CD1c-positive myeloid dendritic cell (primary cell): ENCODE results near the gene BLCAP.
"Not testable (repeated sequence)": the region's sequence is repeated elsewhere in the genome, so short reads cannot be mapped to it uniquely, and the experiment has no call there.

Experiments
- DNase-seq: peaks from one replicate; pipeline ENCODE4 v3.0.0-alpha.2; 2016; ENCODE audit errors: extremely low spot score

The BLCAP gene

GRCh38 chr20:37516811-37517750 lies 10.6 kb downstream of the BLCAP start:
- DNase-seq: no peak

GRCh38 chr20:37515876-37516275 lies 11.8 kb downstream of the BLCAP start:
- DNase-seq: no peak

GRCh38 chr20:37513779-37514359 lies 13.8 kb downstream of the BLCAP start:
- DNase-seq: no peak

DNA sequence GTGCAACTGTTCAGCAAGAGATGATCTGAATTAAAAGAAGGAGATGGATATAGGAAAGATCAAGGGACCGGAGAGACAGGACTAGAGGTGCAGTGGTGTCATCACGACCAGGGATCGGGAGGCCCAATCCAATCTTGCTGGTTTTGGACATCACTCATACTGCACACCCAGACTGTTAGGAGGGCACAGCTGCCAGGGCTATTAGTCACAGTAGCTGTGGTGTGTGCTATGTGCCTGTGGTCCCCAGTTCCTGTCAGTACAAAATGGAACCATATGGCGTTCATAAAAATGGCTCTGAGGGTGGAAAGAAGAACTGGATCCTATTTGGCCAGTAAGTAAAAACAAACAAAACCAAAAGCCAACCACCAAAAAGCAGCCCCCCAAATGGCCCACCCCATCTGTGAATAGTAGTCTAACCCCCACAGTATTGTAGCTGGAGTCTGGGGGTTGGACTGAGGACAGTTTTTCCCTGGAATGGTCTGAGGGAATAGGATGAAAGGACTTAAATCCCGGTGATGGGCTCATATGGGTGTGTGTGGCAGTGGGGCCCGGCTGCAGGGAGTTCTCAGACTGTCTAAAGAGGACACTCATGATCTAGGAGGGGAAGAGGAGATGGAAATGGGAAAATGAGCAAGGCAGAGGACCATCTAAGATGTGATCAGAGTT lies 15.9 kb downstream of the BLCAP start:
- no peak for DNase-seq

DNA sequence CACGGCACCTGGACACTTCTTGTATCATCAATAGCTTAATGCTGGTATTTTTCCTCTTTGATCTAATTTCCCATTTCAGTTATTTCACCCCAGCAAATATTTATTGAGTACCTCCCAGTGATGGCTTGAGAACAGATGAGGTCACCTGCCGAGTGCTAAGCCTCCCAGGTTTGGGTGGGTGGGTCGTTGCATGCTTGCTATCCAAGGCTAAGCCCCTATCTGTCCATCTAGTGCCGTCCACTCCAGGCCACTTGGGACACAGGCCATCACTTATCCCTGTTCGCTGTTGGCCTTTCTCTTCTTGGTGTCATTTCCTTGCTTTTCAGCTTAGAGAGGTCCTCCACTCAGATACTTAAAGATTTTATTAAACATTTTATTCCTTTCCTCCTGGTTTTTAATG lies 17.4 kb downstream of the BLCAP start:
- DNase-seq: no peak

GRCh38 chr20:37506152-37506725 lies 21.4 kb downstream of the BLCAP start:
- DNase-seq: no peak

- no peak for DNase-seq
These were observed 22.2 kb downstream of the BLCAP start for GRCh38 chr20:37505263-37506151.

DNA sequence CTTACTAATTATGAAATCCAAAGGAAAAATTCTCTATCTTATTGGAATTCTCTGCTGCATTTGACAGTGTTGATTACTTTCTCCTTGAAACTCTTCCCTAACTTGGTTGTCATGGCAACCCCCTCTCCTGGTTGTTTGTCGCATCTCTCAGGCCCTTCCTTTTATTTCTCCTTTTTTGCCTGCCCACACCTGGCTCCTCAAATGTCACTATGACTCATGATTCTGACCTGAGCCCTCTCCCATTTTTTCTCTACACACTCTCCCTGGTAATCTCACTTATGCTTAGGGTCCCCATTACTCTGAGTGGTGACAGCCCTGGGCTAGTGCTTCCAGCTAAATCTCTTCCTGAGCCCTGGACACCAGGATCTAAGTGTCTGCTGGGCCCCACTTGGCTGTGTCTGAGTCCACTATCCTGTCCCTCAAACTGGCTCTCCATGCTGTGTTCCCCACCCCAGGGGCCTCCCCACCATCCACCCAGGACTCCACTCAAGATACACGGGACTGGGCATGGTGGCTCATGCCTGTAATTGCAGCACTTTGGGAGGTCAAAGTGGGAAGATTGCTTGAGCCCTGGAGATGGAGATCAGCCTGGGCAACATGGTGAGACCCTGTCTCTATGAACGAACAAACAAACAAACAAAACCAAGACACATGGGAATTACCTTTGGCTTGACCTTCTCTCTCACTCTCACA lies 23.1 kb downstream of the BLCAP start:
- DNase-seq: no peak

DNA sequence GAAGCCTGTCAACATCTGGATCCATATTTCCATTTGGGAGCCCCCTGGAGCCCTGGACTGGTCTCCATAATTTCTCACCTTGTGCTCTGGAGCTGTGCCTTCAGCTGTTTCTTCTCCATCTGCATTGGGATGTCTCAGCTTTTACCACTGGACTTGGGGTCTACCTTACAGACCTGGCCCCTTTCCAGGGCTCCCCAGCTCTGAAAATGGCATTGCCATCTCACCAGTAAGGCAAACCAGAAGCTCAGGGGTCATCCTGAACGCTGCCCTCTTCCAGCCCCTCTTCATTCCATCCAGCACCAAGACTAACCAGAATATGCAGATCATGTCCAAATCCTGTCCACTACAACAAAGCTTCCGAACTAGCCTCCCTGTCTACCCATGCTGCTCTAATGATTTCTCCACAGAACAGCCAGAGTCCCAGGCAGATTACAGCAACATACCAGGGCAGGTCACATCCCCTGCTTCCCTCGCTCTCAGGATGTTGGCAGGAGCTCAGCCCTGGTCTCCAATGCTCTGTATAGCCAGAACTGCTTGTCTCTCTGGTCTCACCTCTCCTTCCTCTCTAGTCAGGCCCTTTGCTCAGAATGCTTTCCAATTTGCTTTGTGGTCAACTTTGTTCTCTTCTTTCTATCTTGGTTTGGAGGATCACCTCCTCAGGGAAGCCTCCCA lies 24.3 kb downstream of the BLCAP start:
- no peak for DNase-seq

DNA sequence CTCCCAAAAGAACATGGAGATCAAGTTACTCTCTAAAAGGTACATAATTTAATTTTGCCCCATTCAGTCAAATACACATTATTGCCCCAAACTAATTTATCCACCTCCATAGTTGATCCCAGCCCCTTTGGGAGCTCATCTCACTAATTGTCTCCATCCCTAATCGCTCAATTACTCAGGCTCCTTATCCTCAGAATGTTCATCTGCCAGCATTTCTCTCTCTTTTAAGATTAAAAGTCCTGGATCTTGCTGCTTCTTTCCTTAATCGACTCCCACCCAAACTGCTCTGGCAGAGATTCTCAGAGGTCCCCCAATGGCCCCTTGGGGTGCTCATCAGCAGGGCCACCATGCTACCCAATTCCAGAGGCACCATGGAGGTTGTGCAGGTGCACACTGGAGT lies 25.0 kb downstream of the BLCAP start:
- no peak for DNase-seq

- no peak for DNase-seq
These were observed 25.7 kb downstream of the BLCAP start for GRCh38 chr20:37501940-37502339.

DNA sequence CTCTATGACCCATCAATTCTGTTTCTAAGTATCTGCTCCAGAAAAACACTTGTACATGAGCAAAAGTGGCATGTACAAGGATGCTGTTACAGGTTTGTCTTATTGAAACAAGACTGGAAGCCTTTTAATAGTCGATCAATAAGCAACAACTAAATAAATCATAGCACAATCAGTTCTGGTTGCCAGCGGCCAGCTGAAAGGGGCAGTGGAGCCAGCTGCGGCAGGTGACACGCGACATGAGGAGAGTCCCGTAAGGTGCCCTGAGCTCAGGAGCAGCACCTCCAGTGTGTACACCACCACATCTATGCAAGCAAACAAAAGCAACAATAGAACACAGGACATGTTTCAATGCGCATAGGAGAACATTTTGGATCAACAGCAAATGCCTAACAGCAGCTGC lies 27.4 kb downstream of the BLCAP start:
- no peak for DNase-seq

- no peak for DNase-seq
These were observed 29.5 kb downstream of the BLCAP start for GRCh38 chr20:37498066-37498665.

DNA sequence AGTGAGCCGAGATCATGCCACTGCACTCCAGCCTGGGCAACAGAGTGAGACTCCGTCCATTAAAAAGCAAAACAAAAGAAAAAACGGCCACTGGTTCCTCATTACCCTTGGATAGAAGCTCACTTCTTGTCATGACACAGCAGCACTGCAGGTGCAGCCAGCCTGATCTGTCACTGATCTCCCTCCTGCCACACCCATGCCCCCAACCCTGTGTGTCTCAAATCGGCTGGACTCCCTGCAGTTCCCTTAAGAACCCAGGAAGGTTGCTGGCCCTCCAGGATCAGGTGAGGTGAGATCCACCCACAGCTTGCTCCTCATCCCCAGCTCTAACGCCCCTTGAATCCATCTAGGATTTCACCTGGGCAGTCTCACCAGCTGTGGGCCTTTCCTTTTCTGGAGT lies 32.9 kb downstream of the BLCAP start:
- no peak for DNase-seq

GRCh38 chr20:37494301-37494700 lies 33.4 kb downstream of the BLCAP start:
- DNase-seq: no peak

- DNase-seq: no peak
These were observed 34.7 kb downstream of the BLCAP start for GRCh38 chr20:37492945-37493344.

- DNase-seq: no peak
These were observed 35.5 kb downstream of the BLCAP start for GRCh38 chr20:37492096-37492625.

- DNase-seq: no peak
These were observed 36.9 kb downstream of the BLCAP start for GRCh38 chr20:37490663-37491350.

DNA sequence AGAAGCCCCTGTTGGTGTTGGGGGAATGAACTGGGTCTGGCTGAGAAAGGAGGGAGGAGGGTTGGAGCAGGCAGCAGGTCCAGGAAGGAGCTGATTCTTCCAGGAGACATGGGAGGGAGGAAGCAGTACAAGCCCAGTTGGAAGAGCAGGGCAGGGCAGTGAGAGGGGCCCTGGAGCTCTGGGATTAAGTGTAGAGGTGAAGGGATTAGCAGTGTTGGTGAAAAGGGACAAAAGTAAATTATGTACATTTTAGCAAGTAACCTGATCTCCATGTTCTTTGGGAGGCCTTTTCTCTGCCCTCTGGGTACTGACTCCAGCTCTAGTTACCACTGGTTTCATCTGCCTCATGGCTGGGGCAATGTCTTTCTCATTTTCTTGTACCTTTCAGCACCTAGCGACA lies 41.5 kb downstream of the BLCAP start:
- not testable (repeated sequence) for DNase-seq
